Hepatocyte (in vitro differentiated cells): Measurements from ENCODE around the gene PRKCA. TPM values are rescaled to one million over a fixed set of nuclear protein-coding genes. Genes with fewer than 3 reads are reported as not detected.

Source experiments
- DNase-seq: peaks from one replicate; pipeline ENCODE4 v3.0.0-alpha.2; 2016; ENCODE audit warnings: low spot score
- H2AFZ ChIP-seq: fragments of 200-600 bp; sonication (generic); 2 replicates; pipeline ENCODE4 v1.6.0; 2016; ENCODE audit warnings: antibody characterized with exemption, mild to moderate bottlenecking
- H3K27ac ChIP-seq: fragments of 200-600 bp; sonication (generic); 2 replicates; pipeline ENCODE4 v1.5.1; 2016; ENCODE audit warnings: mild to moderate bottlenecking
- H3K27me3 ChIP-seq: fragments of 200-600 bp; sonication (generic); 2 replicates; pipeline ENCODE4 v1.6.1; 2016
- H3K36me3 ChIP-seq: fragments of 200-600 bp; sonication (generic); replicated peaks from 2 replicates; pipeline ENCODE4 v1.5.1; 2016; ENCODE audit warnings: low read depth; ENCODE audit not compliant: insufficient read depth
- H3K4me1 ChIP-seq: fragments of 200-600 bp; sonication (generic); 2 replicates; pipeline ENCODE4 v1.5.1; 2016; ENCODE audit warnings: mild to moderate bottlenecking, moderate library complexity; ENCODE audit not compliant: insufficient read depth
- H3K4me2 ChIP-seq: fragments of 200-600 bp; sonication (generic); 2 replicates; pipeline ENCODE4 v1.6.0; 2016
- H3K4me3 ChIP-seq: fragments of 200-600 bp; sonication (generic); 2 replicates; pipeline ENCODE4 v1.5.1; 2016; ENCODE audit warnings: mild to moderate bottlenecking
- H3K79me2 ChIP-seq: fragments of 200-600 bp; sonication (generic); 2 replicates; pipeline ENCODE4 v1.6.0; 2017; ENCODE audit warnings: mild to moderate bottlenecking
- H3K9me2 ChIP-seq: fragments of 200-600 bp; sonication (generic); replicated peaks from 2 replicates; pipeline ENCODE4 v1.6.0; 2017; ENCODE audit warnings: mild to moderate bottlenecking; ENCODE audit not compliant: insufficient read depth
- H3K9me3 ChIP-seq: fragments of 200-600 bp; sonication (generic); 2 replicates; pipeline ENCODE4 v1.5.1; 2016; ENCODE audit warnings: low read depth, mild to moderate bottlenecking
- H4K20me1 ChIP-seq: fragments of 200-600 bp; sonication (generic); 2 replicates; pipeline ENCODE4 v1.6.0; 2016; ENCODE audit warnings: mild to moderate bottlenecking; ENCODE audit not compliant: insufficient read depth, poor library complexity, severe bottlenecking
- CTCF ChIP-seq: fragments of 200-600 bp; sonication (generic); IDR thresholded peaks from 2 replicates; pipeline ENCODE4 v1.5.1; 2016; ENCODE audit warnings: antibody characterized with exemption, mild to moderate bottlenecking; ENCODE audit not compliant: poor library complexity
- EZH2 ChIP-seq: fragments of 200-600 bp; sonication (generic); IDR thresholded peaks from 2 replicates; pipeline ENCODE4 v1.6.1; 2016; ENCODE audit warnings: antibody characterized with exemption, mild to moderate bottlenecking, borderline replicate concordance
- EZH2phosphoT487 ChIP-seq: fragments of 200-600 bp; sonication (generic); IDR thresholded peaks from one replicate; pipeline ENCODE4 v1.6.1; 2018; ENCODE audit warnings: antibody characterized with exemption, mild to moderate bottlenecking, low read depth, moderate library complexity; ENCODE audit not compliant: unreplicated experiment, severe bottlenecking
- WGBS: methylation state at CpG from one replicate; pipeline ENCODE4 v1.1.6; 2016; ENCODE audit warnings: low lambda C conversion rate; ENCODE audit errors: missing lambda C conversion rate; 5-methylcytosine and 5-hydroxymethylcytosine counted together
- polyA plus RNA-seq: library from polyadenylated mRNA; unstranded; fragments of >200 nt; fragmentation: Nextera tagmentation; extraction: Ambion mirVana; gene quantifications from 2 replicates; pipeline ENCODE4 v1.2.1, GENCODE V29; 2016
- total RNA-seq: library from RNA; depleted of rRNA; stranded (reverse); fragments of >200 nt; gene quantifications from 2 replicates; pipeline ENCODE4 v1.2.3, GENCODE V29; 2014

PRKCA gene
- total and polyA plus RNA-seq, 2 experiments from 2014 or later: 5.9 to 18.5 TPM

- H3K79me2 ChIP-seq: no peaks in the 10 kb centered on the region
- no peaks in the 10 kb centered on the region for H3K4me1 ChIP-seq
- no peaks in the 10 kb centered on the region for H3K9me2 ChIP-seq
- H3K27me3 ChIP-seq: no peaks in the 10 kb centered on the region
- DNase-seq: no peak
- no peak overlapping the region for H2AFZ ChIP-seq
- no peak for TF ChIP-seq EZH2
- H3K27ac ChIP-seq: no peak overlapping the region
- no peak overlapping the region for H3K4me3 ChIP-seq
- no peaks in the 10 kb centered on the region for H4K20me1 ChIP-seq
- 92% methylated on average over 7 of the region's 7 CpGs for WGBS
- no peaks in the 10 kb centered on the region for H3K36me3 ChIP-seq
- no peak overlapping the region for H3K4me2 ChIP-seq
- H3K9me3 ChIP-seq: no peaks in the 10 kb centered on the region
Observed at GRCh38 chr17:66635386-66636045, 333.1 kb downstream of the PRKCA start.

DNA sequence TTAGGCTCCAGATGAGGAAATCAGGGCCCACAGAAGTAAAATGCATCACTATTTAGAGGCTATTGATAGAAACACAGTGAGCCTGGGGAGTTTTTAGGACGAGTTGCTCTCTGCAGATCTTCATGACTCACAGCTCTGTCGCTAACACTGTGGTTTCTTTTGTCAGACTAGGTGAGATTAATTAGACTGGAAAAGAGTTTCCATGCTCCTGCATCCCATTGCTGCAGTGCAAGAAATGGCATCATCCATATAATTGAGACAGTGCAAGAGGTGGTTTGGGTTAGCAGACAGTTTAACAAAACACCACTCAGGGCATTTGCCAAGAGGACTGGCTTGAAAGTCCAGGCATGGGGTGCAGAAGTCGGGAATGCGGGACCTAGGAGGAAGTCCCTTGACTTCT is 333.7 kb downstream of the PRKCA start:
- H3K36me3 ChIP-seq: no peaks in the 10 kb centered on the region
- no peak for TF ChIP-seq EZH2
- TF ChIP-seq CTCF: no peak
- no peak for TF ChIP-seq EZH2phosphoT487
- no peak overlapping the region for H3K27ac ChIP-seq
- WGBS: 83% methylated on average over 4 of the region's 4 CpGs
- no peaks in the 10 kb centered on the region for H3K27me3 ChIP-seq
- H3K4me3 ChIP-seq: no peak overlapping the region
- no peaks in the 10 kb centered on the region for H4K20me1 ChIP-seq
- no peaks in the 10 kb centered on the region for H3K9me2 ChIP-seq
- no peaks in the 10 kb centered on the region for H3K79me2 ChIP-seq
- no peak overlapping the region for H2AFZ ChIP-seq
- no peak overlapping the region for H3K4me2 ChIP-seq
- no peak for DNase-seq
- H3K9me3 ChIP-seq: no peaks in the 10 kb centered on the region
- no peaks in the 10 kb centered on the region for H3K4me1 ChIP-seq

- Histone ChIP-seq H3K4me1 (no peaks in the 10 kb centered on the region), H3K4me3 (no peak overlapping the region), H3K27me3 (no peaks in the 10 kb centered on the region), H3K27ac (no peak overlapping the region), H3K9me2 (no peaks in the 10 kb centered on the region), H3K4me2 (no peak overlapping the region), H4K20me1 (no peaks in the 10 kb centered on the region), H2AFZ (no peak overlapping the region), H3K36me3 (no peaks in the 10 kb centered on the region), H3K79me2 (no peaks in the 10 kb centered on the region), H3K9me3 (no peaks in the 10 kb centered on the region)
- 95% methylated on average over 6 of the region's 6 CpGs for WGBS
- DNase-seq: no peak
- TF ChIP-seq CTCF (no peak), EZH2phosphoT487 (no peak), EZH2 (no peak)
Observed at GRCh38 chr17:66637491-66637890, 335.1 kb downstream of the PRKCA start.

DNA sequence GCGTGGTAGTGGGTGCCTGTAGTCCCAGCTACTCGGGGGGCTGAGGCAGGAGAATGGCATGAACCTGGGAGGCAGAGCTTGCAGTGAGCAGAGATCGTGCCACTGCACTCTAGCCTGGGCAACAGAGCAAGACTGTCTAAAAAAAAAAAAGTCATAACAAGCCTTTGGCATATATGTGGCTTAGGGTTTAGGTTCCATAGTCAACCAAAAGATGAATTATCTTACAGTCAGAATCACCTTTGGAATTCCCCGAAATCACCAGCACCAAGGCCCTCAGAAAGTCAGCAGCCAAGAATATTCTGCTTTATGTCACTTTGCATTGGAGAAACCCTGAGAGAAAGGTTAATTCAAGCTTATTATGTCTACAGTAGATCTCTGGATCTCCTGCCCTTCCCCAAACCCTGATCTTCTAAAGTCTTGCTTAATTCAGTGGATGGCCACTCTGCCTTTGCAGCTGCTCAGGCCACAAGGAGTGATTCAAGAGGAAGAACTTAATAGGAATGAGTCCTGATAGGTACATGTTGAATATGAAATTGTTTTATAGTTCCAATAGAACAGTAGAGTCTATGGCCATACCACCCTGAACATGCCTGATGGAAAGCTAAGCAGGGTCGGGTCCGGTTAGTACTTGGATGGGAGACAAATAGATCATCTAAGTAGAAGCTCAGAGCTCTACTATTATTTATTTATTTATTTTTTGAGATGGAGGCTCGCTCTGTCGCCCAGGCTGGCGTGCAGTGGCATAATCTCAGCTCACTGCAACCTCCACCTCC is 336.5 kb downstream of the PRKCA start:
- no peak for DNase-seq
- Histone ChIP-seq H3K27me3 (no peaks in the 10 kb centered on the region), H3K4me2 (no peak overlapping the region), H2AFZ (no peak overlapping the region), H4K20me1 (no peaks in the 10 kb centered on the region), H3K27ac (no peak overlapping the region), H3K4me1 (no peaks in the 10 kb centered on the region), H3K79me2 (no peaks in the 10 kb centered on the region), H3K4me3 (no peak overlapping the region), H3K9me2 (no peaks in the 10 kb centered on the region), H3K36me3 (no peaks in the 10 kb centered on the region), H3K9me3 (no peaks in the 10 kb centered on the region)
- TF ChIP-seq EZH2phosphoT487 (no peak), CTCF (no peak), EZH2 (no peak)
- WGBS: 96% methylated on average over 9 of the region's 9 CpGs
